Testis (tissue), 2 donors: ENCODE results near the gene DPP8.

Source experiments
- POLR2A ChIP-seq: fragments of 450-650 bp; IDR thresholded peaks from one replicate; pipeline ENCODE4 v1.6.1; 2017; ENCODE audit warnings: antibody characterized with exemption, mild to moderate bottlenecking, moderate library complexity
- TF ChIP-seq, protein P1 (sequence below), 3 experiments: fragments of 450-650 bp in 2 of 3; fragments of 200-600 bp in 1 of 3; sonication (generic) in 1 of 3; IDR thresholded peaks; one replicate each; pipeline ENCODE4 v1.5.1; 2016 to 2019; ENCODE audit warnings: antibody characterized with exemption in 3 of 3, mild to moderate bottlenecking in 2 of 3, moderate library complexity in 1 of 3

DNA sequence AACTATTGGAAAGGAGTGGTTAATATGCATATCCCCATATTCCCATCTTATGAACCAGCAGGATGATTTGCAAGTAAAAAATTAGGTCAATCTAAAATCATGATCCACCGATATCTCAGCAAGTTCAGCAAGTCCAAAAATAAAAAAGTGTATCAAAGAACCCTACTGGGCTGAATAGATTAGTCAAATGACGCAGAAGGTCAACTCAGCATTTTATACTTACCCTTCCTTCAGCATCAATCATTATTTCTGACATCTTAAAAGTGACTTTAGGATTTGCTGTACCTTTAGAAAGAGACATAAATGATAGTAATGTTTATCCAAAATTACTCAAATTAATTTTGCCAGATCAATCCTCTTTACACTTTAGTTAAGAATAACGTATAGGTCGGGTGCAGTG lies 32.6 kb downstream of the DPP8 start:
- TF ChIP-seq, protein P1, sequence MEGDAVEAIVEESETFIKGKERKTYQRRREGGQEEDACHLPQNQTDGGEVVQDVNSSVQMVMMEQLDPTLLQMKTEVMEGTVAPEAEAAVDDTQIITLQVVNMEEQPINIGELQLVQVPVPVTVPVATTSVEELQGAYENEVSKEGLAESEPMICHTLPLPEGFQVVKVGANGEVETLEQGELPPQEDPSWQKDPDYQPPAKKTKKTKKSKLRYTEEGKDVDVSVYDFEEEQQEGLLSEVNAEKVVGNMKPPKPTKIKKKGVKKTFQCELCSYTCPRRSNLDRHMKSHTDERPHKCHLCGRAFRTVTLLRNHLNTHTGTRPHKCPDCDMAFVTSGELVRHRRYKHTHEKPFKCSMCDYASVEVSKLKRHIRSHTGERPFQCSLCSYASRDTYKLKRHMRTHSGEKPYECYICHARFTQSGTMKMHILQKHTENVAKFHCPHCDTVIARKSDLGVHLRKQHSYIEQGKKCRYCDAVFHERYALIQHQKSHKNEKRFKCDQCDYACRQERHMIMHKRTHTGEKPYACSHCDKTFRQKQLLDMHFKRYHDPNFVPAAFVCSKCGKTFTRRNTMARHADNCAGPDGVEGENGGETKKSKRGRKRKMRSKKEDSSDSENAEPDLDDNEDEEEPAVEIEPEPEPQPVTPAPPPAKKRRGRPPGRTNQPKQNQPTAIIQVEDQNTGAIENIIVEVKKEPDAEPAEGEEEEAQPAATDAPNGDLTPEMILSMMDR (IDR thresholded peaks at IDR 0.05), result no peak
- TF ChIP-seq POLR2A, result no peak
